OCI-LY7 (cell line): ENCODE data around the gene KIAA1671.

Experiments
- EZH2phosphoT487 ChIP-seq: fragments of 200-600 bp; sonication (generic); IDR thresholded peaks from 2 replicates; pipeline ENCODE4 v1.6.1; 2018; ENCODE audit warnings: low read depth, borderline replicate concordance, mild to moderate bottlenecking, mixed run types, antibody characterized with exemption, low read length, moderate library complexity, mixed read lengths
- TF ChIP-seq, protein P1 (sequence below): fragments of 200-600 bp; sonication (generic); conservative IDR thresholded peaks from 2 replicates; pipeline ENCODE4 v1.5.1; 2014; ENCODE audit warnings: mild to moderate bottlenecking, antibody characterized with exemption, low read length, moderate library complexity, mixed read lengths

DNA sequence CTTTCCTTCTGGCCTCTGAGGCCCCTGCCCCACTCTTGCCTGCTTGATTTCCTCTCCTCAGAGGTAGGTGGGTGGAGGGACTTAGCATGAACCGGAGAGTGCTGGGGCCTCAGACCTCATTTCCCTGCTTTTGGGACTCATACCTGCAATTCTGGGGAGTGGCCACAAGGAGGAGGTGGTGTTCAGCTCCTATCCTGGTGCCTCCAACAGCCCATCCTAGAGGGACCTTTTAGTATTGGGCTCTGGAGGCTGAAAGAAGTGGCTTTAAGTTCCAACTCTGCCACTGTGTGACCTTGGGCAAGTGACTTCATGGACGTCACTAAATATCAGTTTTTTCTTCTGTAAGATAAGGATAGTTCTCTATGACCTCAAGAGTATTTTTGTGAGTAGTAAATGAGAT, 98.6 kb downstream of the KIAA1671 start:
- TF ChIP-seq, protein P1, sequence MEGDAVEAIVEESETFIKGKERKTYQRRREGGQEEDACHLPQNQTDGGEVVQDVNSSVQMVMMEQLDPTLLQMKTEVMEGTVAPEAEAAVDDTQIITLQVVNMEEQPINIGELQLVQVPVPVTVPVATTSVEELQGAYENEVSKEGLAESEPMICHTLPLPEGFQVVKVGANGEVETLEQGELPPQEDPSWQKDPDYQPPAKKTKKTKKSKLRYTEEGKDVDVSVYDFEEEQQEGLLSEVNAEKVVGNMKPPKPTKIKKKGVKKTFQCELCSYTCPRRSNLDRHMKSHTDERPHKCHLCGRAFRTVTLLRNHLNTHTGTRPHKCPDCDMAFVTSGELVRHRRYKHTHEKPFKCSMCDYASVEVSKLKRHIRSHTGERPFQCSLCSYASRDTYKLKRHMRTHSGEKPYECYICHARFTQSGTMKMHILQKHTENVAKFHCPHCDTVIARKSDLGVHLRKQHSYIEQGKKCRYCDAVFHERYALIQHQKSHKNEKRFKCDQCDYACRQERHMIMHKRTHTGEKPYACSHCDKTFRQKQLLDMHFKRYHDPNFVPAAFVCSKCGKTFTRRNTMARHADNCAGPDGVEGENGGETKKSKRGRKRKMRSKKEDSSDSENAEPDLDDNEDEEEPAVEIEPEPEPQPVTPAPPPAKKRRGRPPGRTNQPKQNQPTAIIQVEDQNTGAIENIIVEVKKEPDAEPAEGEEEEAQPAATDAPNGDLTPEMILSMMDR: peak; percentile 72
- TF ChIP-seq EZH2phosphoT487: no peak
